Heart right ventricle (tissue), 16 donors: ENCODE measurements around the gene PDS5B. TPM values are rescaled to one million over a fixed set of nuclear protein-coding genes. Genes with fewer than 3 reads are reported as not detected.
"Not testable (repeated sequence)": the region's sequence is repeated elsewhere in the genome, so short reads cannot be mapped to it uniquely, and the experiment has no call there.

Source experiments
- ATAC-seq, 8 donors: fragments of 200-7000 bp; cut with Tn5 transposase; one replicate each; pipeline ENCODE4 v1.9.1; 2020; ENCODE audit warnings: mild to moderate bottlenecking in 8 of 8, moderate library complexity in 8 of 8, moderate number of reproducible peaks in 1 of 8
- DNase-seq, 2 donors: peaks; one replicate each; pipeline ENCODE4 v3.0.0-alpha.2; 2020
- H3K27ac ChIP-seq, 10 donors: fragments of 200-600 bp; sonication (generic) in 2 of 10; one replicate each; pipeline versions ENCODE4 v1.5.0 to v1.8.0; 2020 to 2022; ENCODE audit warnings: mild to moderate bottlenecking in 3 of 10
- H3K27me3 ChIP-seq, 7 donors: fragments of 200-600 bp; one replicate each; pipeline ENCODE4 v1.8.0; 2021 to 2022; ENCODE audit warnings: mild to moderate bottlenecking in 2 of 7
- H3K36me3 ChIP-seq, 9 donors: fragments of 200-600 bp; sonication (generic) in 1 of 9; one replicate each; pipeline versions ENCODE4 v1.5.0 to v1.8.0; 2020 to 2022; ENCODE audit warnings: mild to moderate bottlenecking in 2 of 9
- H3K4me1 ChIP-seq, 9 donors: fragments of 200-600 bp; sonication (generic) in 1 of 9; one replicate each; pipeline versions ENCODE4 v1.5.0 to v1.8.0; 2020 to 2022; ENCODE audit warnings: mild to moderate bottlenecking in 4 of 9
- H3K4me3 ChIP-seq, 10 donors: fragments of 200-600 bp; sonication (generic) in 2 of 10; one replicate each; pipeline versions ENCODE4 v1.5.0 to v1.8.0; 2020 to 2022; ENCODE audit warnings: mild to moderate bottlenecking in 7 of 10, moderate library complexity in 2 of 10
- H3K9me3 ChIP-seq, 11 donors: fragments of 200-600 bp in 10 of 11; sonication (generic) in 2 of 11; one replicate each; pipeline versions ENCODE4 v1.5.0 to v1.8.0; 2013 to 2022; ENCODE audit warnings: mild to moderate bottlenecking in 2 of 11, control low read depth in 1 of 11, moderate library complexity in 1 of 11
- whole genome bisulfite sequencing, 2 donors: extraction: QIAGEN DNeasy Blood & Tissue Kit; methylation state at CpG; one replicate each; pipeline ENCODE4 v1.1.7; 2013; ENCODE audit warnings: inconsistent platforms in 1 of 2; 5-methylcytosine and 5-hydroxymethylcytosine counted together
- intact Hi-C, 10 donors: fragments of 100-400 bp; cut with DNase I; formaldehyde crosslinking; loops; one replicate each; pipeline versions ENCODE4 v1.11.1 to v1.14.2; 2022
- polyA plus RNA-seq, 2 donors: library from polyadenylated mRNA; stranded (reverse); fragments of 200-250 nt; gene quantifications; one replicate each; pipeline ENCODE4 v1.2.3, GENCODE V29; 2013
- total RNA-seq, 10 donors: library from RNA; stranded (reverse); fragmentation: NEBNext Ultra II Directional in 3 of 10; extraction: Animal tissue kit (Norgen Biotek cat#: 25700) in 3 of 10; gene quantifications; one replicate each; pipeline versions ENCODE4 v1.2.1 to v1.2.4, GENCODE V29; 2021 to 2023
- TF ChIP-seq, protein P1 (sequence below), 9 donors: fragments of 200-600 bp; sonication (generic) in 2 of 9; IDR thresholded peaks; one replicate each; pipeline versions ENCODE4 v1.5.0 to v1.8.0; 2021 to 2022; ENCODE audit warnings: antibody characterized with exemption in 9 of 9, mild to moderate bottlenecking in 5 of 9, moderate library complexity in 1 of 9
- donor health status: Arrhythmogenic right ventricular cardiomyopathy.
- donor health status: ischemic (EF 13 %, LVEDD 7.1; RV severe dilation, severe dysfunction).
- donor health status: healthy with polysubstance abuse.
- donor health status: DM: no; HTN: yes; CAD: no.
- donor health status: DM: no; HTN: no; CAD: no.
- donor health status: ischemic (EF 25% LVEDD 6.9; RV normal size, moderate dysfunction).
- donor health status: ischemic (EF 25% LVEDD 5.7; RV mildly dilated, moderate dysfunction).
- donor health status: healthy.
- donor health status: DM: yes; HTN: yes; CAD: no.
- donor health status: Ischemic cardiomyopathy.
- donor health status: ischemic (EF 35%, LVEDD 5.7; RV mildly dilated, moderate dysfunction).
- donor health status: nonischemic (EF 11% LVEDD 7.7; RV severe dilation, severe dysfunction).
- donor health status: DM: yes; HTN: yes; CAD: no.
- donor health status: PGD.
- donor health status: ischemic (EF 29% LVEDD 5.4; RV normal size, mild dysfunction).
- donor health status: nonischemic (EF 23%, LVEDD 6.1; RV moderate dilation, normal function).

PDS5B gene
- total and polyA plus RNA-seq, 12 donors: 5.6 to 29.6 (median 19.9) TPM

DNA sequence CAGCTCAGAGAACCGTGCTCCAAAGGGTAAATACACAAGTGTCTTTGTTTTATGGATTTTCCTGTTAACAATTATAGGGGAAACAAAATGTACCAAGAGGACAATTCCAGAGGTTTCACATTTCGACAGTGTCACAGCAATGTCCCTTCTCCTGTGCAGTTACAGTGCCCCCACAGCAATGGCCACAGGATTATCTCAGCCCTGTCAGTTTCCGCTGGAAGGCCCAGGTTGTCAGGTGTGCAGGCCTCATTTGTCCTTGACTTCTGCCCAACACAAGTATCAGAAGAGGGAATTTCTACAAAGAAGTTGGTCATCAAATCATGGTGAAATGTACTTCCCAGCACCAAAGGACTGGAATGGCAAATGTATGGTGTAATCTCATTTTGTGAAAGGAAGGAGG lies 36.5 kb upstream of the PDS5B start:
- Histone ChIP-seq H3K36me3 (no peaks in the 10 kb centered on the region), H3K27ac (no peak overlapping the region), H3K9me3 (no peaks in the 10 kb centered on the region), H3K4me1 (peaks cover 0 to 4% (median 0%) of the 10 kb centered on the region in 9 donors), H3K27me3 (no peaks in the 10 kb centered on the region), H3K4me3 (no peak overlapping the region)
- ATAC-seq (no peak), DNase-seq (no peak)
- TF ChIP-seq, protein P1, sequence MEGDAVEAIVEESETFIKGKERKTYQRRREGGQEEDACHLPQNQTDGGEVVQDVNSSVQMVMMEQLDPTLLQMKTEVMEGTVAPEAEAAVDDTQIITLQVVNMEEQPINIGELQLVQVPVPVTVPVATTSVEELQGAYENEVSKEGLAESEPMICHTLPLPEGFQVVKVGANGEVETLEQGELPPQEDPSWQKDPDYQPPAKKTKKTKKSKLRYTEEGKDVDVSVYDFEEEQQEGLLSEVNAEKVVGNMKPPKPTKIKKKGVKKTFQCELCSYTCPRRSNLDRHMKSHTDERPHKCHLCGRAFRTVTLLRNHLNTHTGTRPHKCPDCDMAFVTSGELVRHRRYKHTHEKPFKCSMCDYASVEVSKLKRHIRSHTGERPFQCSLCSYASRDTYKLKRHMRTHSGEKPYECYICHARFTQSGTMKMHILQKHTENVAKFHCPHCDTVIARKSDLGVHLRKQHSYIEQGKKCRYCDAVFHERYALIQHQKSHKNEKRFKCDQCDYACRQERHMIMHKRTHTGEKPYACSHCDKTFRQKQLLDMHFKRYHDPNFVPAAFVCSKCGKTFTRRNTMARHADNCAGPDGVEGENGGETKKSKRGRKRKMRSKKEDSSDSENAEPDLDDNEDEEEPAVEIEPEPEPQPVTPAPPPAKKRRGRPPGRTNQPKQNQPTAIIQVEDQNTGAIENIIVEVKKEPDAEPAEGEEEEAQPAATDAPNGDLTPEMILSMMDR (IDR thresholded peaks at IDR 0.05): no peak
- intact Hi-C loops: loop anchor here in 1 of 10 donors (10.0 kb wide), 1 partner anchor 165 kb away; no protein-coding TSS in a partner anchor
- 85 to 94% methylated on average over 3 of the region's 3 CpGs for WGBS, 2 donors

DNA sequence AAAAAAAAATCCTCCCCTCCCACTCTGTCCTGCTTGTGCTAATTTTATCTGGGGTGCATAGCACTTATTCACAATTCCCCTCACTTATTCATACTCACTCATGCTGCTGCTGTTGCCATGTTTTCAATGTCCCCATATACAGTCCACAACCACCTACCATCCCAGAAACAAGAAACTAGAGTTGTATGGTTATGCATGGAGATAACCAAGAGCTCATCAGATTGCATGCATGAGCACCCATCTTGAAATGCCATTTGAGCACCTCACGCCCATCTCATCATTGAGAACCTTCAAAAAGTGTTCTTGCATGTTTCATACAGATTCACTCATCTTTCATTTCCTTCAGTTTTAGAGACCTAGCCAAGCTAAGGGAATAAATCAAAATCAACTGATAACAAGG lies 32.5 kb upstream of the PDS5B start:
- DNase-seq: no peak
- no peak for ATAC-seq
- intact Hi-C loops: no loop called here
- 89 to 95% methylated on average over 1 of the region's 1 CpG for WGBS, 2 donors
- Histone ChIP-seq H3K4me3 (no peak overlapping the region), H3K4me1 (peaks cover 0 to 4% (median 0%) of the 10 kb centered on the region in 9 donors), H3K27me3 (no peaks in the 10 kb centered on the region), H3K36me3 (no peaks in the 10 kb centered on the region), H3K9me3 (no peaks in the 10 kb centered on the region), H3K27ac (no peak overlapping the region)
- TF ChIP-seq, protein P1 (IDR thresholded peaks at IDR 0.05): no peak

DNA sequence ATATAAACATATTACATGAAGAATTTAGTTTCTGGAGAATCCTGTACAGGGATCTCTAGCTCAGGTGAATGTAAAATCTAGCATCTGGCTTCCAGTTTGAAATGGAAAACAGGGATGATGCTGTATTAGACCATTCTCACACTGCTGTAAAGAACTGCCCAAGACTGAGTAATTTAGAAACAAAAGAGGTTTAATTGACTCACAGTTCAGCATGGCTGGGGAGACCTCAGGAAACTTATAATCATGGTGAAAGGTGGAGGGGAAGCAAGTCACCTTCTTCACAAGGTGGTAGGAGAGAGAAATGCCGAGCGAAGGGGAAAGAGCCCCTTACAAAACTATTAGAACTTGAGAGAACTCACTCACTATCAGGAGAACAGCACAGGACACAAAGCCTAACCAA lies 30.6 kb upstream of the PDS5B start:
- Histone ChIP-seq H3K27me3 (no peaks in the 10 kb centered on the region), H3K36me3 (no peaks in the 10 kb centered on the region), H3K27ac (no peak overlapping the region), H3K4me3 (no peak overlapping the region), H3K4me1 (no peaks in the 10 kb centered on the region), H3K9me3 (peaks cover 0 to 2% (median 0%) of the 10 kb centered on the region in 11 donors)
- WGBS, 2 donors: 94 to 95% methylated on average over 2 of the region's 2 CpGs
- TF ChIP-seq, protein P1 (IDR thresholded peaks at IDR 0.05): no peak
- no peak for ATAC-seq
- DNase-seq: no peak
- intact Hi-C loops: no loop called here

DNA sequence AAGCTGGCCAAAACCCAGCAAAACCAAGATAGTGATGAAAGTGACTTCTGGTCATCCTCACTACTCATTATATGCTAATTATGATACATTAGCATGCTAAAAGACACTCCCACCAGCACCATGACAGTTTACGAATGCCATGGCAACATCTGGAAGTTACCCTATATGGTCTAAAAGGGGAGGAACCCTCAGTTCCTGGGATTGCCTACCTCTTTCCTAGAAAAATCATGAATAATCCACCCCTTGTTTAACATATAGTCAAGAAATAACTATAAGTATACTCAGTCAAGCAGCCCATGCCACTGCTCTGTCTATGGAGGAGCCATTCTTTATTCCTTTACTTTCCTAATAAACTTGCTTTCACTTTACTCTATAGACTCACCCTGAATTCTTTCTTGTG lies 25.4 kb upstream of the PDS5B start:
- H3K4me1 ChIP-seq, H3K4me3 ChIP-seq, ATAC-seq, DNase-seq, intact Hi-C loops, H3K27ac ChIP-seq, H3K27me3 ChIP-seq, H3K36me3 ChIP-seq: not testable (repeated sequence)
- H3K9me3 ChIP-seq: peaks cover 0 to 19% (median 11%) of the 10 kb centered on the region in 11 donors
- 97 to 100% methylated on average over 1 of the region's 1 CpG for WGBS, 2 donors

DNA sequence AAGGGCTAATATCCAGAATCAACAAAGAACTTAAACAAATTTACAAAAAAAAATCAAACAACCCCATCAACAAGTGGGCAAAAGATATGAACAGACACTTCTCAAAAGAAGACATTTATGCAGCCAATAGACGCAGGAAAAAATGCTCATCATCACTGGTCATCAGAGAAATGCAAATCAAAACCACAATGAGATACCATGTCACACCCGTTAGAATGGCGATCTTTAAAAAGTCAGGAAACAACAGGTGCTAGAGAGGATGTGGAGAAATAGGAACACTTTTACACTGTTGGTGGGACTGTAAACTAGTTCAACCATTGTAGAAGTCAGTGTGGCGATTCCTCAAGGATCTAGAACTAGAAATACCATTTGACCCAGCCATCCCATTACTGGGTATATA lies 10.6 kb upstream of the PDS5B start:
- not testable (repeated sequence) for DNase-seq, H3K36me3 ChIP-seq, ATAC-seq, H3K4me3 ChIP-seq, H3K4me1 ChIP-seq, H3K27me3 ChIP-seq, H3K27ac ChIP-seq
- intact Hi-C loops: loop anchor here in 2 of 10 donors (10.0 kb wide), 2 partner anchors 111 to 191 kb away; no protein-coding TSS in a partner anchor
- WGBS, 2 donors: 78 to 94% methylated on average over 3 to 4 of the region's 4 CpGs
- peaks cover 0 to 17% (median 3%) of the 10 kb centered on the region in 11 donors for H3K9me3 ChIP-seq
